ENCODE results near the gene GP5.

Gene GP5

GRCh38 chr3:194346621-194347020 is 52.4 kb downstream of the GP5 start:
- no peak for DNase-seq

DNA sequence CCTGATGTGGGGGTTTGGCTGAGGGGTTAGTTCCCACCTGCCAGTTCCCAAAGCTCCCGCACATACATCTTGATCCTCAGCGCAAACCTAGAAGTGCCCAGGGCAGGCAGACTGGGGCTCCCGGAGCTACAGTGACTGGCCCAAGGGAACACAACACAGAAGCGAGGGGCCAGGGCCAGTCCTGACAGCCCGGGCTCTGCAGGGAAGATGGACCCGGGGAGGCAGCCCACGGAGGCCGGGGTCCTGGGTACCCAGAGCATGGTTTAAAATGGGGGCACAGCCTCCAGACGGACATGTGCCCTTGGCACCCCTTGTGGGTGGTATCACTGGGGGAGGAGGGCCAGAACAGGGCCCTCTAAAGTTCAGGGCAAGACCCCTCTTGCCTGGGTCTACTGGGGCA is 53.0 kb downstream of the GP5 start:
- DNase-seq: no peak
